ENCODE results near the gene APOBEC2.

The APOBEC2 gene

GRCh38 chr6:41062056-41062455 lies 9.1 kb downstream of the APOBEC2 start:
- no peak for DNase-seq

DNA sequence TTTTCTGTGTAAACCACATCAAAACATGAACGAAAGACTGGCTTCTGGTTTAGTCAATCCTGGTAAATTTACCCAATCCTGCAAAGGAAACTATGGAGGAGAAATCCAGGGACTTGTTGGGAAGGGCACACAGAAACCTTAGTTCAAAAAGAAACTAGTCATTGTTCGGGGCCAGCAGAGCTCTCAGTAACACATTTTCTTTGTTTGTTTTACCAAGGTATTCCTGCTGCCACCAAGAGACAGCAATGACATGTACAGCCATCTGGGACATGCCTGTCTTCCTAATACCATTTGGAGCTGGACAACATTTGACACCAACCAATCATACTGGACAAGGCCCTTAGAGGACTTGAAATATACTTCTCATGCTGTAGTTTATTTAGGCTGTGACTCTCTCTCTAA lies 10.9 kb downstream of the APOBEC2 start:
- no peak for DNase-seq

GRCh38 chr6:41064841-41065240 lies 11.8 kb downstream of the APOBEC2 start:
- DNase-seq = no peak

DNA sequence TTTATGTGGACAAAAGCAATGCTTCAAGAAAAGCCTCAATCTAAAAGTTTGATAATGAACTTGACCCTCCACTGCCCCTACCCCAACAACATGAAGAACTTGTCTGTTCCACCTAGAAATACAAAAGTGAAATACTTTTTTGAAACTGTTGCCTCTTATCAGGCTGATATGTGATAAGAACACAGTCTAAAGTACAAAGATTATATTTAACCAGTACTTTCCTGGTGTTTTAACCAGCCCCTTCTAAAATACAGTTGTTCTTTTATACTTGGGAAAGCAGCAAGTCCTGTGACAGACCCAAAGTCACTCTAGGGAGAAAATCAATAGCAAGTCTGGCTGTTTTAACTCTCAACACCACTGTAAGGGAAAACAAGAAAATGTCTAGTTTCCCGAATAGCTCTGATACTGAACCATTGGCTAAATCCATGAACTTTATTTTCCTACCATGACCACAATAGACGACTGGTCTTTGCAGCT lies 12.6 kb downstream of the APOBEC2 start:
- no peak for DNase-seq

GRCh38 chr6:41066867-41067304 lies 13.9 kb downstream of the APOBEC2 start:
- DNase-seq = no peak

DNA sequence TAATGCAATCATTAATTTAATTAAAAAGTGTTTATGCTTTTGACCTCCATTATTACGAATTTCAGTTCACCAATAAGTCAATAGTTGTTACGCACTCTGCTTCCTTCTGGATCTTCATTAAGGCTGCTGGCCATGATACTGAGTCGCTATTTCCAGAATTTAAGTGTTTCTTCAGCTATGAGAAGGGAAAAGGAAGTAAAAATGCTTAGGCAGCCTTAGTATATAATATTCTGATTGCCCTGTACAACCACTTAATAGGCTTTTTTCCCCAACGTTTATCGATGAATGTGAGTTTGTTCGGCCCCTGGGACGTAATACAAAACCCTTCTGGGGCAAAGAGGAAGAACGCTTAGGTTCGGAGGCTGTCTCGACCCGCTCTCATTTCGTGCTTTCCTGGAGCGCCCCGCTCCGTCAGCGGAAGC lies 18.5 kb downstream of the APOBEC2 start:
- DNase-seq = no peak

GRCh38 chr6:41071923-41072835 lies 19.2 kb downstream of the APOBEC2 start, which contains the start of gene OARD1:
TSS of gene OARD1 (minus strand) at chr6:41072356. CDS start at chr6:41071634, 722 bp downstream.
- peak; percentile 97 for DNase-seq

DNA sequence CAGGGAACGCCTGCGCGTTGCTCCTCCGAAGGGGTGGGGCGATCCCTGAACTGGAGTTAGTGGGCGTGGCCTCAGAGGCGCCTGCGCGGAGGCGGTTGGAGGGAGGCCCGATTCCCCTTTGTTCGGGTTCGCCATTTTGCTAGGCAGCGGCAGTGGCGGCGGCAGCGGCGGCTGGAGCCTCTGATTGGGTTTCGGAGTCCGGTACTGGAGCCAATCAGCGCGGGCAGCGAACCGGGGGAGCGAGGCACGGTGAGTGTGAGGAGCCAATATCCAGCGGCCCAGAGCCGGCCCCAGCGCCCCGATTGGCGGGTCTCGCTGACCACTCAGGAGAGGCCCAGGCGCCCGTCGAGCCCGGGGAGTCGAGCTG lies 19.8 kb downstream of the APOBEC2 start, which contains the start of gene NFYA:
NFYA (plus strand) TSS at position 139 of the 367 bp plus-strand sequence. CDS start 6,116 bp downstream, outside the sequence.
- DNase-seq = no peak

- DNase-seq = peak; percentile 42
These were observed 20.4 kb downstream of the APOBEC2 start for GRCh38 chr6:41073203-41073967.

GRCh38 chr6:41073968-41074691 lies 21.1 kb downstream of the APOBEC2 start:
- DNase-seq = no peak

DNA sequence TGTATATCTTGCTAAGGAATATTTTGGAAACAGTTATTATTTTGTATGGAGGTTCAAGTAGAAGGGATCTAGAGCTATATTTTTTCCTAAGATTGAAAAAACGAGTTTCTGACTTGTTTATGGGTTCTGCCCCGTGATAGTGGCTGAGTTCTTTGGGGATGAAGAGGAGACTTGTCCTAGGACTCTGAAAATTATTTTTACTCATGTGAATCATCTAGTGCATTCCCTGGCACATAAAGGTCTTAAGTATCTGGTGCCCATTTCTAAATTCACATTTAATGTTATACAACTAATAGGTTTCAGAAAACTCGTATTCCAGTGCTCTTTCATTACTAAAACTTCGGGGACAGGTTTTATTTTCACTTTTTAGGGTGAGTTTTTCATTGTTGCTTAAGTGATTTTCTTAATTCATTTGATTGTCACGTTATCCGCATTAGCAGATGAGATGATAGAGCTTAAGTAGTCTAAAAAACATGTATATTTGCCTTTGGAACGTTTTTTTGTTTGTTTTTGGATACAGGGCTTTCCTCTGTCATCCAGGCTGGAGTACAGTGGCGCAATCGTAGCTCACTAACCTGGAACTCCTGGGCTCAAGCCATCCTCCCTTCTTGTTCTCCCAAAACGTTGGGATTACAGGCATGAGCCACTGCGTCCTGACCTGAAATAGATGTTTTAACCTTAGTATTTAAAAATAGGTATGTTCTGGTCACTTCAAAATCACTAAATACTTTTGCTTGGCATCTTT lies 21.9 kb downstream of the APOBEC2 start:
- no peak for DNase-seq

DNA sequence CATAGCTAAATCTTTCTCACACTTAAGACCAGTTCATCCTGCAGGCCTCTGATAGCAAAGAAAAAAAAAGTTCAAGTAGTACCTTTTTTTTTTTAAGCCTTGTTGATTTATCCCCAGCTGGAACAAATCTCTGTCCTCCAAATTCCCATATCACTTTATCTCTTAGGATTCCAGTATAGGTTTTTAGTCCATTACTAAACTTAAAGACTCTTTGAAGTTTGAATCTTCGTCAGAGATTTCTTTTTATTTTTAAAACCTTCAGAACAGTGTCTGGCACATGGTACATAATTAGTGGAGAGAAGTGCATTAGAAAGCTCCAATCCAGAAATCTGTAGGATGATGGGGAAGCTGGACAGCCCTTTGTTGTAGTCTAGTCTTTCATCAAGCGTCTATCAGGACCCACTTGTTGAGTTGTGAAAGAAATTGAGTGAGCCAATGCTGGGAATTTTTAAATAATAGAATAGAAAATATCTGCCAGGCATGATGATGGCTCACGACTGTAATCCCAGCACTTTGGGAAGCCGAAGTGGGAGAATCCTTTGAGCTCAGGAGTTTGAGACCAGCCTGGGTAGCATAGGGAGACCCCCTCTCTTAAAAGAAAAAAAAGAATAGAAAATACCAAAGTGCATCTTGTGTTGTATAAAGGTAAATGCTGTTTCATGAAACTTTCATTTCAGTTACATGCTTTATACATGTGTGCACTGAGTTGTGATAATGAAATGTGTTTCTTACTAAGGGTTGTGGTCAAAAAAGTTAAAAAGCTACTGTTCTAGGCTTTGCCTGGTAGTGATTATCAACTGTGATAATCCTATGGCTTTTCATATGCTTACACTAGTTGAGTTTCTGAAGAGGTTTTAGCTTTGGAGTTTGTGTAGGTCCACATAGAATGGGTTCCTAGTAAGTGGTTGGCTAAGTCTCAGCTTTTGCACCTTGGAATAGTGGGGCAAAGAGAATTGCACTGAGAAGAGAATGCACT lies 22.9 kb downstream of the APOBEC2 start:
- DNase-seq = no peak

- DNase-seq = no peak
These were observed 24.5 kb downstream of the APOBEC2 start for GRCh38 chr6:41077536-41077935.

DNA sequence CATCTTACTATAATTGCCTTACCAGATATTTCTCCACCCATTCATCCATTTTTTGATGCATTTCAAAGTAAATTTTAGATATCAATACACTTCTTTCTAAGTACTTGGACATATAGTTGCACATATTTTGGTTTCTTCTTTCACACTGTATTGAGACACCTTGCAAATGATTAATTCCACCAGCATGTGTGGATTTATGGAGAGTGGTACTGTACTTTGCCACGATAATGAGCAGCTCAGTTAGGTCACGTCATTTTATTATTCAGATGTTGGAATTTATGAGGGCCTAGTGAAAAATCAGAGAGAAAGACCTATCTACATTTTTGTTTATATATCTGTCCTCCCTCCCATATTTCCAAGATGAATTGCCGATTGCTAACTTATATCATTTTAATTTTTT lies 25.1 kb downstream of the APOBEC2 start:
- no peak for DNase-seq

- DNase-seq = no peak
These were observed 26.1 kb downstream of the APOBEC2 start for GRCh38 chr6:41079080-41079479.

GRCh38 chr6:41080621-41081020 lies 27.6 kb downstream of the APOBEC2 start:
- no peak for DNase-seq

- no peak for DNase-seq
These were observed 30.1 kb downstream of the APOBEC2 start for GRCh38 chr6:41083072-41083471.

DNA sequence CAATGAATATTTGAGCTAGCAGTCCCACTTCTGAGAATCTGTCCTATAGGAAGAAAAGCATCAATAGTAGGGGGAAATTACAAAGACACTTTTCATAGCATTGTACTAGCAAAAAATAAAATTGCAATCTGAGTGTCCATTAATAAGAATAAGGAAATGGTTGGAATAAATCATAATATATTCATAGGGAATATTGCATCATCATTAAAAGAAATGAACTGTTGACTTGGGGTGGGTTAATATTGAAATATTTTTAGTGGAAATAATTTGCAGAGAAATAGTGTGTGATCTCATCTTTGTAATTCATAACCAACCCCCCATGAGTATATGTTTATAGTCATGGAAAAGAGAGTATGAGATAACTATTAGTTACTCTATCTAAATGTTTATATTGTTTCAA lies 32.2 kb downstream of the APOBEC2 start:
- no peak for DNase-seq

DNA sequence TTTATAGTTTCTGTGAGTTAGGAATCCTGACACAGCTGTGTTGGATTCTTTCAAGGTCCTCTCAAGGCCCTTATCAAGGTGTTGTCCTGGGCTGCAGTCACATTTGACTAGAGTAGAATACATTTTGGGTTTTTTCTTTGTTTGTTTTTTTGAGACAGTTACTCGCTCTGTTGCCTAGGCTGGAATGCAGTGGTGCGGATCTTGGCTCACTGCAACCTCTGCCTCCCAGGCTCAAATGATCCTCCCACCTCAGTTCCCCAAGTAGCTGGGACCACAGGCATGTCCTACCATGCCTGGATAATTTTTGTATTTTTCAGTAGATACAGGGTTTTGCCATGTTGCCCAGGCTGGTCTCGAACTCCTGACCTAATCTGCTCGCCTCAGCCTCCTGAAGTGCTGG lies 35.4 kb downstream of the APOBEC2 start:
- no peak for DNase-seq

DNA sequence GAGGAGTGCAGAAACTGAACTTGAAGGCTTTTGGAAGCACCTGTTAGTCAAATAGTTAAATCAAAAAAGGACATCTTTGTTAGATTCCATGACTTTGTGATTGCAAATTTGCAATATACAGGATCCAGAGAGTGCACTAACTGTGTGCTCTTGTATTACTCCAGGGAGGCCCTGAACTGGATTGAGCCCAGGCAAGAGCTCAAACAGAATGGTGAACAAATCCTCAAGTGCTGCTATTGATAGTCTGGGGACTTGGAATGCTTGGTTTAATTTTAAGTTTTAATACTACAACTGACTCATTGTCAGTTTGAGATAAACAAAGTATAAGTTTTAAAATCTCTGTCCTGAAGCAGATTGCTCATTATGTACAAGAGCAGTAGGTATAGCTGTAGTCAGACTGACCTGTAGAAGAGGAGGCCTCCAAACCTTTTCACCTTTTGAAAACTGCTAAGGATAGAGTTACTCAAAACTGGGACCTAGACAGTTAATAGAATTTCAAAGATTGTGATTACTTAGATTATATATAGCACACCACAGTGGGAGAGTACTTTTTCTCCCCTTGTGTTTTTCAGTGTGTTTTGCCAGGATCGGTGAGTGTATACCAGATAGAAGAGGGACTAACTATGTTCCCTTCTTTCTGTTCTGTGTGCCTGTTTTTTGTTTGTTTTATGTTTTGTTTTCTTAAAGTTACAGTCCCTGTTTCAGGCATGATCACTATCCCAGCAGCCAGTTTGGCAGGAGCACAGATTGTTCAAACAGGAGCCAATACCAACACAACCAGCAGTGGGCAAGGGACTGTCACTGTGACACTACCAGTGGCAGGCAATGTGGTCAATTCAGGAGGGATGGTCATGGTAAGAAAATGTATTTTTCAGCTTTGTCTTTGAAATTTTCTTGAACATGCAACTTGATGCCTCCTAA lies 38.1 kb downstream of the APOBEC2 start:
- DNase-seq = no peak

All from NCI-H1417 treated with DMSO at 0.1 percent for 48 hours (cell line).